ENCODE measurements around the gene CHAT.

The CHAT gene

DNA sequence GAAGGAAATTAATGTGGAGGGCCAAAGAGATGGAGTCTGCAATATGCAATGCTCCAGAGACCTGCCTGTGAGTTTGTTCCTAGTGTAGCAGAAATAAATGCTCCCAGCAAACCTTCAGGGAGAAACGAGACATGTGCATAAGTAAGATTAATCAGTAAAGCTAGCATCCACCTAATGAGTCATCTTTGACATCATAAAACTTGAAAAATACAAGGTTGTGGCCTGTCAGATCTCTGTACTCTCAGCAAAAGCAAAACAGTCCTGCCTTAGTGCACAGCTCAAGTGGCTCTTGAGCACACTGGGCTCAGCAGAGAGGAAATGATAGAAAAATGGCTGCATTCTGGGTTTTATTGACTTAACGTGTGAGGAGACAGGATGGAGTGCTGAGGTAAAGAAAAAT lies 42.4 kb upstream of the CHAT start:
- Histone ChIP-seq H3K27me3 (ENCODE audit: control insufficient read depth, insufficient read depth, low read length) (no peaks in the 10 kb centered on the region), H3K9me3 (ENCODE audit: control insufficient read depth, low read length) (no peaks in the 10 kb centered on the region), H3K79me2 (no peaks in the 10 kb centered on the region), H2AFZ (no peak overlapping the region), H3K4me2 (ENCODE audit: low read length) (no peak overlapping the region), H3K4me1 (no peaks in the 10 kb centered on the region), H3K36me3 (ENCODE audit: control insufficient read depth, insufficient read depth, low read length) (no peaks in the 10 kb centered on the region), H3K27ac (no peak overlapping the region), H3K9ac (no peak overlapping the region), H3K4me3 (ENCODE audit: low read depth, low read length) (no peak overlapping the region)
- TF ChIP-seq, protein P1, sequence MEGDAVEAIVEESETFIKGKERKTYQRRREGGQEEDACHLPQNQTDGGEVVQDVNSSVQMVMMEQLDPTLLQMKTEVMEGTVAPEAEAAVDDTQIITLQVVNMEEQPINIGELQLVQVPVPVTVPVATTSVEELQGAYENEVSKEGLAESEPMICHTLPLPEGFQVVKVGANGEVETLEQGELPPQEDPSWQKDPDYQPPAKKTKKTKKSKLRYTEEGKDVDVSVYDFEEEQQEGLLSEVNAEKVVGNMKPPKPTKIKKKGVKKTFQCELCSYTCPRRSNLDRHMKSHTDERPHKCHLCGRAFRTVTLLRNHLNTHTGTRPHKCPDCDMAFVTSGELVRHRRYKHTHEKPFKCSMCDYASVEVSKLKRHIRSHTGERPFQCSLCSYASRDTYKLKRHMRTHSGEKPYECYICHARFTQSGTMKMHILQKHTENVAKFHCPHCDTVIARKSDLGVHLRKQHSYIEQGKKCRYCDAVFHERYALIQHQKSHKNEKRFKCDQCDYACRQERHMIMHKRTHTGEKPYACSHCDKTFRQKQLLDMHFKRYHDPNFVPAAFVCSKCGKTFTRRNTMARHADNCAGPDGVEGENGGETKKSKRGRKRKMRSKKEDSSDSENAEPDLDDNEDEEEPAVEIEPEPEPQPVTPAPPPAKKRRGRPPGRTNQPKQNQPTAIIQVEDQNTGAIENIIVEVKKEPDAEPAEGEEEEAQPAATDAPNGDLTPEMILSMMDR (IDR thresholded peaks at IDR 0.05): no peak

DNA sequence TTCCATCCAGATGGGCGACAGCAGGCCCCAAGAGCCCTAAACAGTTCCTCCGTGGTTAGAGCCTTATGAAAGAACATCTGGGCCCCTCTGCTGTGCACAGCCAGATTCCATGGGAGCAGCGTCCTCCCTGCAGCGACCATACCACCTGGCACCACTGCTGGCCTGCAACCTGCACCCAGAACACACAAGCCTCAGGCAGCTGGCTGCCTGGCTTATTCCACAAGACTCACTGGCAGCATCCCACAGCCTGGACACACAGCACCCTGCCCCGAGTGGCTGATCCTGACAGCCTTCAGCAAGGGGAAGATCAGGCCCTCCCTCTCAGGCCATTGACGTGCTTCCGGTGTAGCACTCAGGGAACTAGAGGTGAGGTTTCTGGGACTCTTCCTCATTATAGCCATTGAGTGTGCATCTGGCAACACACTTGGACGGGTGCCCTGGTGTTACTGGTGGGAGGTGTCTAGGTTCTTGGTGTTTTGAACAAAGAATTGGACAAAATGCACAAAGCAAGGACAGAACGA lies 41.2 kb upstream of the CHAT start:
- H3K4me2 ChIP-seq (ENCODE audit: low read length): no peak overlapping the region
- H2AFZ ChIP-seq: no peak overlapping the region
- H3K79me2 ChIP-seq: no peaks in the 10 kb centered on the region
- H3K27me3 ChIP-seq (ENCODE audit: control insufficient read depth, insufficient read depth, low read length): no peaks in the 10 kb centered on the region
- no peak overlapping the region for H3K9ac ChIP-seq
- TF ChIP-seq, protein P1 (IDR thresholded peaks at IDR 0.05): no peak
- no peaks in the 10 kb centered on the region for H3K9me3 ChIP-seq (ENCODE audit: control insufficient read depth, low read length)
- H3K36me3 ChIP-seq (ENCODE audit: control insufficient read depth, insufficient read depth, low read length): no peaks in the 10 kb centered on the region
- H3K4me3 ChIP-seq (ENCODE audit: low read depth, low read length): no peak overlapping the region
- H3K4me1 ChIP-seq: no peaks in the 10 kb centered on the region
- no peak overlapping the region for H3K27ac ChIP-seq

- TF ChIP-seq, protein P1 (IDR thresholded peaks at IDR 0.05): no peak
- no peak overlapping the region for H3K4me3 ChIP-seq (ENCODE audit: low read depth, low read length)
Observed at GRCh38 chr10:49575489-49576072, 38.3 kb upstream of the CHAT start.

DNA sequence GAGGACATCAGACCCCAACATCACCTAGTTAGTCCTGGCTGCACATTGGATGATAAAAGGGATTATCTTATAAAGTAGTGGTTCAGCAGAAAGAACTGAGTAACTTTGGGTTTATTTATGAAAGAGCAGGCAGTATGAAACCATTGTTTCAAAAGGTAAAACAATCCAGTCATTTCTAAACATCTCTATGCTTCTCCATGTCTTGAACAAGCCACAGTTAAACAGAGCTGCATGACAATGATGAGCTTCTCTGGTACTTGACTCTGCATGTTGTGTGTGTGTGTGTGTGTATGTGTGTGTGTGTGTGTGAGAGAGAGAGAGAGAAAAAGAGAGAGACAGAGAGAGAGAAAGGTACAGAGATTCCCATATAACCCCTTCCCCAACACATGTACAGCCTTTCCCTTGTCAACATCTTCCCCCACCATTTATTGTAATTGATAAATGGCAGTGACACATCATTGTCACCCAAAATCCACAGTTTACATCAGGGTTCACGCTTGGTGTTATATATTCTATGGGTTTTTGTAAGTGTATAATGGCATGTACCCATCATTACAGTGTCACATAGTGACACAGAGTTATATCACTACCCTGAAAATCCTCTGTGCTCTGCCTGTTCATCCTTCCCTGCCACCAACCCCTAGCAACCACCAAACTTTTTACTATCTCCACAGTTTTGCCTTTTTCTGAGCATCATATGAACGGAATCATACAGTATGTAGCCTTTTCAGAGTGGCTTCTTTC lies 36.5 kb upstream of the CHAT start:
- TF ChIP-seq, protein P1 (IDR thresholded peaks at IDR 0.05): no peak
- Histone ChIP-seq H3K36me3 (ENCODE audit: control insufficient read depth, insufficient read depth, low read length) (no peaks in the 10 kb centered on the region), H2AFZ (no peak overlapping the region), H3K27me3 (ENCODE audit: control insufficient read depth, insufficient read depth, low read length) (no peaks in the 10 kb centered on the region), H3K4me2 (ENCODE audit: low read length) (no peak overlapping the region), H3K79me2 (no peaks in the 10 kb centered on the region), H3K9ac (no peak overlapping the region), H3K9me3 (ENCODE audit: control insufficient read depth, low read length) (no peaks in the 10 kb centered on the region), H3K27ac (no peak overlapping the region), H3K4me1 (no peaks in the 10 kb centered on the region), H3K4me3 (ENCODE audit: low read depth, low read length) (no peak overlapping the region)

More at GRCh38 chr10:49575489-49576072, 38.3 kb upstream of the CHAT start:
- Histone ChIP-seq H3K4me2 (ENCODE audit: low read length) (no peak overlapping the region), H3K9me3 (ENCODE audit: control insufficient read depth, low read length) (no peaks in the 10 kb centered on the region), H3K27me3 (ENCODE audit: control insufficient read depth, insufficient read depth, low read length) (no peaks in the 10 kb centered on the region), H3K4me1 (no peaks in the 10 kb centered on the region), H3K79me2 (no peaks in the 10 kb centered on the region), H3K36me3 (ENCODE audit: control insufficient read depth, insufficient read depth, low read length) (no peaks in the 10 kb centered on the region), H2AFZ (no peak overlapping the region), H3K27ac (no peak overlapping the region), H3K9ac (no peak overlapping the region)

Measured in parathyroid adenoma (tissue), 2 donors.